ENCODE results near the gene ARHGAP19. TPM values are rescaled to one million over a fixed set of nuclear protein-coding genes. Genes with fewer than 3 reads are reported as not detected.

The ARHGAP19 gene
- polyA plus RNA-seq, 1 of the 3 experiments (the other 2 are of a cell fraction) = 3.8 TPM

DNA sequence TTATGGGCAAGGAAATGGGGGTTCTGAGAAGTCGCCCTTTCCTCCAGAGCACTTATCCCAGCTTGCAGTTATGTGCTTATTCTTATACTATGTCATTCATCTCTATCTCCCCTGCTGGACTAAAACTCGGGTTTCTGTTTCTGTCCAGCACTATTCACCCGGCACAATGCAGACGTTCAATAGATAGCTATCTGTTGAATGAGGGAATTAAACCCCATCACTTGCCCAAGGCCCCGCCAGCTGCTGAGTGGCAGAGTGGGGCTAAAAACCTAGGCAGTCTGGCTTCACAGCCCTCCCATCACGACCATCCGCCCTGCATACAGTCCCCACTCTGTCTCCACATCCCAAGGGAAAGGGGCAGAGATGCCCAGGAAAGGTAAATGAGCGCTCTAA lies 112.1 kb downstream of the ARHGAP19 start:
- Histone ChIP-seq H3K36me3 (replicated peaks in 1 of 2; ENCODE audit: control insufficient read depth in 1 of 2, insufficient read depth in 2 of 2, low read length in 1 of 2) (no peaks in the 10 kb centered on the region), H2AFZ (ENCODE audit: low read depth) (no peak overlapping the region), H3K4me1 (ENCODE audit: control insufficient read depth in 1 of 2, insufficient read depth in 2 of 2, low read depth in 1 of 2, low read length in 1 of 2) (peaks cover 0 to 73% of the 10 kb centered on the region in 2 experiments; a peak in 3 of 4 replicates), H3K9me2 (no peaks in the 10 kb centered on the region), H3K9me3 (no peaks in the 10 kb centered on the region), H3K4me3 (ENCODE audit: low read depth in 2 of 2, low read length in 1 of 2) (peak overlapping the region in 1 of 2 experiments; percentile 17; a peak in 1 of 4 replicates), H3K9ac (no peak overlapping the region), H3K4me2 (peak overlapping the region; percentile 50), H3K27ac (ENCODE audit: low read depth in 2 of 2, low read length in 1 of 2) (peak overlapping the region in 1 of 2 experiments; percentile 97; a peak in 2 of 4 replicates), H3F3A (replicated peaks; ENCODE audit: insufficient read depth) (no peaks in the 10 kb centered on the region), H3K79me2 (ENCODE audit: insufficient read depth) (no peaks in the 10 kb centered on the region), H3K27me3 (ENCODE audit: insufficient read depth) (peaks cover 46% of the 10 kb centered on the region; the same call in 1 of the 2 replicates), H4K20me1 (ENCODE audit: insufficient read depth) (no peaks in the 10 kb centered on the region)
- TF ChIP-seq RXRA (IDR thresholded peaks at IDR 0.05; ENCODE audit: borderline replicate concordance, low read depth) (no peak), MXI1 (IDR thresholded peaks at IDR 0.05; ENCODE audit: low read depth, low read length) (0 out of 2 replicates have a peak, but pooled peaks have one; percentile 14), EZH2phosphoT487 (IDR thresholded peaks at IDR 0.05; ENCODE audit: borderline replicate concordance, low read depth) (no peak), RCOR1 (IDR thresholded peaks at IDR 0.05; ENCODE audit: low read length) (peak; percentile 93; the same call in 1 of the 2 replicates), SMC3 (IDR thresholded peaks at IDR 0.05; ENCODE audit: low read depth, low read length) (0 out of 2 replicates have a peak, but pooled peaks have one; percentile 6), MAX (IDR thresholded peaks at IDR 0.05; ENCODE audit: low read depth) (no peak), EP300 (IDR thresholded peaks at IDR 0.05; ENCODE audit: borderline replicate concordance in 1 of 2, low read depth in 1 of 2, low read length in 1 of 2) (peak in 1 of 2 experiments; percentile 82; a peak in 2 of 4 replicates), TCF12 (IDR thresholded peaks at IDR 0.05) (no peak), RAD21 (IDR thresholded peaks at IDR 0.05; ENCODE audit: low read length) (peak; percentile 27; the same call in 1 of the 2 replicates), CHD2 (IDR thresholded peaks at IDR 0.05; ENCODE audit: low read length, partially characterized antibody) (peak; percentile 74), FOXJ3 (CRISPR knock-in tag; IDR thresholded peaks at IDR 0.05) (peak; percentile 75; the same call in 1 of the 2 replicates), USF2 (IDR thresholded peaks at IDR 0.05; ENCODE audit: borderline replicate concordance, low read depth, low read length) (no peak), GATA2 (CRISPR knock-in tag; IDR thresholded peaks at IDR 0.05) (peak; percentile 96), GABPA (IDR thresholded peaks at IDR 0.05; ENCODE audit: low read depth) (no peak)
- CTCF ChIA-PET = interaction anchor here (0.7 to 27.2 kb wide), 18 partner anchors 16 to 144 kb away, joined by 3 to 460 read pairs (median 7); no protein-coding TSS in a partner anchor
- peak; percentile 84 for DNase-seq
- POLR2A ChIA-PET = interaction anchor here (1.5 kb wide), 1 partner anchor 40 kb away, joined by 4 read pairs; no protein-coding TSS in a partner anchor
- WGBS (ENCODE audit: low lambda C conversion rate) = 34% methylated on average over 7 of the region's 8 CpGs

DNA sequence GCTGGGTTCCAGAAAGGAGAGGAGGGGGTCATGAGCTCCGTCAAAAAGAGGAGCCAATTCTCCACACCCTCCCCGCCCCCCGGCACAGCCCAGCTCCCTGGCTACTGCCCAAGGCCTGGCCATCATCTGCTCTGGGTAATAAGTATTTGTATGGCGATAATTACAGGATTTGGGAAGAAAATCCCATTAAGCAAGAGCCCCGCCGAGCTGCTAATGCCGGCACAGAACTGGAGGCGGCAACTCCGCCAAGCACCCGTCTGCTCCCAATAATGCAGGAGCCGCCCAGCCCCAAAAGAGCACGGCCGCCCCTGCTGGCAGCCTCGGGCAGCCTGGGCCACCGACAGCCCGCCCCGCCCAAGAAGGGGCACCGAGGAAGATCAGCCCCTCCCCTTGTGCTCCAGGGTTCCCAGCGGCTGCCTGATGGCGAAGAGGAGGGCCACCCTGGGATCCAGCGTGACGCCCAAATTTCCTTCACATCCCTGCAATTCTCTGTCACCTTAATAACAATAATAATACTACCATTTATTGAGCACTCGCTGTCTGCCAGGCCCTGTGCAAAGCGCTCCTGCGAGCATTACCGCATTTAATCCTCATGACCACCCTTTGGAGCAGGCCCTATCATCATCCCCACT lies 112.6 kb downstream of the ARHGAP19 start:
- H3K4me2 ChIP-seq = peak overlapping the region; percentile 50
- no peaks in the 10 kb centered on the region for H4K20me1 ChIP-seq (ENCODE audit: insufficient read depth)
- no peaks in the 10 kb centered on the region for H3K9me2 ChIP-seq
- CTCF ChIA-PET = interaction anchor here (0.5 to 27.2 kb wide), 28 partner anchors 9 to 1028 kb away, joined by 3 to 460 read pairs (median 5); no protein-coding TSS in a partner anchor
- no peak overlapping the region for H3K9ac ChIP-seq
- H3K79me2 ChIP-seq (ENCODE audit: insufficient read depth) = no peaks in the 10 kb centered on the region
- WGBS (ENCODE audit: low lambda C conversion rate) = 17% methylated on average over 14 of the region's 26 CpGs
- peaks cover 46% of the 10 kb centered on the region; the same call in 1 of the 2 replicates for H3K27me3 ChIP-seq (ENCODE audit: insufficient read depth)
- DNase-seq = peak; percentile 84
- no peak overlapping the region for H2AFZ ChIP-seq (ENCODE audit: low read depth)
- no peaks in the 10 kb centered on the region for H3F3A ChIP-seq (replicated peaks; ENCODE audit: insufficient read depth)
- H3K9me3 ChIP-seq = no peaks in the 10 kb centered on the region
- peaks cover 0 to 68% of the 10 kb centered on the region in 2 experiments; a peak in 3 of 4 replicates for H3K4me1 ChIP-seq (ENCODE audit: control insufficient read depth in 1 of 2, insufficient read depth in 2 of 2, low read depth in 1 of 2, low read length in 1 of 2)
- POLR2A ChIA-PET = interaction anchor here (1.5 kb wide), 1 partner anchor 39 kb away, joined by 4 read pairs; no protein-coding TSS in a partner anchor
- peak overlapping the region in 1 of 2 experiments; percentile 97; a peak in 2 of 4 replicates for H3K27ac ChIP-seq (ENCODE audit: low read depth in 2 of 2, low read length in 1 of 2)
- peak overlapping the region in 1 of 2 experiments; percentile 17; a peak in 1 of 4 replicates for H3K4me3 ChIP-seq (ENCODE audit: low read depth in 2 of 2, low read length in 1 of 2)
- H3K36me3 ChIP-seq (replicated peaks in 1 of 2; ENCODE audit: control insufficient read depth in 1 of 2, insufficient read depth in 2 of 2, low read length in 1 of 2) = no peaks in the 10 kb centered on the region
- TF ChIP-seq CTCF (IDR thresholded peaks at IDR 0.05) = peak; percentile 40
- TF ChIP-seq EP300 (IDR thresholded peaks at IDR 0.05; ENCODE audit: borderline replicate concordance in 1 of 2, low read depth in 1 of 2, low read length in 1 of 2) = 0 out of 4 replicates have a peak, but pooled peaks of 1 of the 2 experiments have one; percentile 32
- TF ChIP-seq SMC3 (IDR thresholded peaks at IDR 0.05; ENCODE audit: low read depth, low read length) = peak; percentile 16; the same call in 1 of the 2 replicates
- TF ChIP-seq MEF2A (IDR thresholded peaks at IDR 0.05; ENCODE audit: borderline replicate concordance, low read depth) = no peak
- no peak for TF ChIP-seq GATA2 (CRISPR knock-in tag; IDR thresholded peaks at IDR 0.05)
- TF ChIP-seq USF2 (IDR thresholded peaks at IDR 0.05; ENCODE audit: borderline replicate concordance, low read depth, low read length) = no peak
- TF ChIP-seq, protein P1, sequence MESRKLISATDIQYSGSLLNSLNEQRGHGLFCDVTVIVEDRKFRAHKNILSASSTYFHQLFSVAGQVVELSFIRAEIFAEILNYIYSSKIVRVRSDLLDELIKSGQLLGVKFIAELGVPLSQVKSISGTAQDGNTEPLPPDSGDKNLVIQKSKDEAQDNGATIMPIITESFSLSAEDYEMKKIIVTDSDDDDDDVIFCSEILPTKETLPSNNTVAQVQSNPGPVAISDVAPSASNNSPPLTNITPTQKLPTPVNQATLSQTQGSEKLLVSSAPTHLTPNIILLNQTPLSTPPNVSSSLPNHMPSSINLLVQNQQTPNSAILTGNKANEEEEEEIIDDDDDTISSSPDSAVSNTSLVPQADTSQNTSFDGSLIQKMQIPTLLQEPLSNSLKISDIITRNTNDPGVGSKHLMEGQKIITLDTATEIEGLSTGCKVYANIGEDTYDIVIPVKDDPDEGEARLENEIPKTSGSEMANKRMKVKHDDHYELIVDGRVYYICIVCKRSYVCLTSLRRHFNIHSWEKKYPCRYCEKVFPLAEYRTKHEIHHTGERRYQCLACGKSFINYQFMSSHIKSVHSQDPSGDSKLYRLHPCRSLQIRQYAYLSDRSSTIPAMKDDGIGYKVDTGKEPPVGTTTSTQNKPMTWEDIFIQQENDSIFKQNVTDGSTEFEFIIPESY (IDR thresholded peaks at IDR 0.05; ENCODE audit: borderline replicate concordance, low read depth) = no peak
- TF ChIP-seq NFIC (IDR thresholded peaks at IDR 0.05; ENCODE audit: borderline replicate concordance) = no peak
- peak; percentile 70 for TF ChIP-seq RAD21 (IDR thresholded peaks at IDR 0.05; ENCODE audit: low read length)
- TF ChIP-seq FOXJ3 (CRISPR knock-in tag; IDR thresholded peaks at IDR 0.05) = no peak
